Left lung (tissue), 10 donors: ENCODE data around the gene CLASP1. TPM values are rescaled to one million over a fixed set of nuclear protein-coding genes. Genes with fewer than 3 reads are reported as not detected.

Source experiments
- ATAC-seq: fragments of 200-7000 bp; cut with Tn5 transposase; one replicate; pipeline ENCODE4 v1.9.1; 2020; ENCODE audit warnings: moderate library complexity
- DNase-seq, 4 donors: peaks; one replicate each; pipeline ENCODE4 v3.0.0-alpha.2; 2013 to 2020
- H3K27ac ChIP-seq, 2 donors: fragments of 200-600 bp; sonication (generic) in 1 of 2; one replicate each; pipeline versions ENCODE4 v1.5.0 to v1.8.0; 2020 to 2021
- H3K27me3 ChIP-seq, 2 donors: fragments of 200-600 bp; sonication (generic) in 1 of 2; one replicate each; pipeline versions ENCODE4 v1.5.0 to v1.8.0; 2020 to 2021
- H3K36me3 ChIP-seq, 2 donors: fragments of 200-600 bp; sonication (generic) in 1 of 2; one replicate each; pipeline versions ENCODE4 v1.5.0 to v1.8.0; 2020 to 2021
- H3K4me1 ChIP-seq, 2 donors: fragments of 200-600 bp; one replicate each; pipeline ENCODE4 v1.8.0; 2021
- H3K4me3 ChIP-seq, 2 donors: fragments of 200-600 bp; sonication (generic) in 1 of 2; one replicate each; pipeline versions ENCODE4 v1.5.0 to v1.8.0; 2020 to 2021; ENCODE audit warnings: mild to moderate bottlenecking in 1 of 2
- H3K9me3 ChIP-seq, 2 donors: fragments of 200-600 bp; sonication (generic) in 1 of 2; one replicate each; pipeline versions ENCODE4 v1.5.0 to v1.8.0; 2020 to 2021
- intact Hi-C, 2 donors: fragments of 100-400 bp; cut with DNase I; formaldehyde crosslinking; loops; one replicate each; pipeline versions ENCODE4 v1.11.2 to v1.14.2; 2022
- polyA plus RNA-seq, 6 donors: library from polyadenylated mRNA; unstranded; fragments of 120-200 nt; gene quantifications; one replicate each; pipeline ENCODE4 v1.2.1, GENCODE V29; 2013; ENCODE audit not compliant: insufficient read length in 6 of 6
- total RNA-seq, 2 donors: library from RNA; stranded (reverse); fragmentation: NEBNext Ultra II Directional; extraction: Animal tissue kit (Norgen Biotek cat#: 25700); gene quantifications; one replicate each; pipeline ENCODE4 v1.2.1, GENCODE V29; 2021
- TF ChIP-seq, protein P1 (sequence below), 2 donors: fragments of 200-600 bp; sonication (generic) in 1 of 2; IDR thresholded peaks; one replicate each; pipeline versions ENCODE4 v1.5.0 to v1.8.0; 2021; ENCODE audit warnings: antibody characterized with exemption in 2 of 2
- donor health status: DM: no; HTN: yes; CAD: no.
- donor health status: DM: no; HTN: no; CAD: no.

CLASP1 gene
- total and polyA plus RNA-seq, 8 donors: 42.9 to 52.1 (median 48.7) TPM

DNA sequence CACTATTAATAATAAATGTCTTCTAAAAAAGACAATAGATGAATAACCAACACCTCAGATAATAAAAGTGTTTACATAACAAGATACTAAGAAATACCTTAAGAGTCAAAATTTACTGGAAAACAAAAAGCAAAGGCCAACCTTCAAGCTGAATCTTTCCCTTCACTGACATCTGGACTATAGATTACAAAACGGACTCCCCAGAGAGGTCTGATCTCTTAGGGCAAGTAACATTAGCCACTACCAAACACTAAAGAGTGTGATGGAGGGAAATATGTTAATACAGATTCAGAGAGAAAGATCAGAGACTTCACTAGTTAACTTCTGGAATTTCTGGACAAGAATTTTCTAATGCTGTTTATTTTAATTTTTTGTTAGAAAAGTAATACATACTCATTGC lies 13.9 kb downstream of the CLASP1 start:
- Histone ChIP-seq H3K27me3 (no peaks in the 10 kb centered on the region), H3K4me3 (no peak overlapping the region), H3K9me3 (no peaks in the 10 kb centered on the region), H3K27ac (no peak overlapping the region), H3K4me1 (peaks cover 0 to 24% of the 10 kb centered on the region in 2 donors), H3K36me3 (no peaks in the 10 kb centered on the region)
- ATAC-seq: no peak
- DNase-seq: no peak
- TF ChIP-seq, protein P1, sequence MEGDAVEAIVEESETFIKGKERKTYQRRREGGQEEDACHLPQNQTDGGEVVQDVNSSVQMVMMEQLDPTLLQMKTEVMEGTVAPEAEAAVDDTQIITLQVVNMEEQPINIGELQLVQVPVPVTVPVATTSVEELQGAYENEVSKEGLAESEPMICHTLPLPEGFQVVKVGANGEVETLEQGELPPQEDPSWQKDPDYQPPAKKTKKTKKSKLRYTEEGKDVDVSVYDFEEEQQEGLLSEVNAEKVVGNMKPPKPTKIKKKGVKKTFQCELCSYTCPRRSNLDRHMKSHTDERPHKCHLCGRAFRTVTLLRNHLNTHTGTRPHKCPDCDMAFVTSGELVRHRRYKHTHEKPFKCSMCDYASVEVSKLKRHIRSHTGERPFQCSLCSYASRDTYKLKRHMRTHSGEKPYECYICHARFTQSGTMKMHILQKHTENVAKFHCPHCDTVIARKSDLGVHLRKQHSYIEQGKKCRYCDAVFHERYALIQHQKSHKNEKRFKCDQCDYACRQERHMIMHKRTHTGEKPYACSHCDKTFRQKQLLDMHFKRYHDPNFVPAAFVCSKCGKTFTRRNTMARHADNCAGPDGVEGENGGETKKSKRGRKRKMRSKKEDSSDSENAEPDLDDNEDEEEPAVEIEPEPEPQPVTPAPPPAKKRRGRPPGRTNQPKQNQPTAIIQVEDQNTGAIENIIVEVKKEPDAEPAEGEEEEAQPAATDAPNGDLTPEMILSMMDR (IDR thresholded peaks at IDR 0.05): no peak
- intact Hi-C loops: no loop called here

DNA sequence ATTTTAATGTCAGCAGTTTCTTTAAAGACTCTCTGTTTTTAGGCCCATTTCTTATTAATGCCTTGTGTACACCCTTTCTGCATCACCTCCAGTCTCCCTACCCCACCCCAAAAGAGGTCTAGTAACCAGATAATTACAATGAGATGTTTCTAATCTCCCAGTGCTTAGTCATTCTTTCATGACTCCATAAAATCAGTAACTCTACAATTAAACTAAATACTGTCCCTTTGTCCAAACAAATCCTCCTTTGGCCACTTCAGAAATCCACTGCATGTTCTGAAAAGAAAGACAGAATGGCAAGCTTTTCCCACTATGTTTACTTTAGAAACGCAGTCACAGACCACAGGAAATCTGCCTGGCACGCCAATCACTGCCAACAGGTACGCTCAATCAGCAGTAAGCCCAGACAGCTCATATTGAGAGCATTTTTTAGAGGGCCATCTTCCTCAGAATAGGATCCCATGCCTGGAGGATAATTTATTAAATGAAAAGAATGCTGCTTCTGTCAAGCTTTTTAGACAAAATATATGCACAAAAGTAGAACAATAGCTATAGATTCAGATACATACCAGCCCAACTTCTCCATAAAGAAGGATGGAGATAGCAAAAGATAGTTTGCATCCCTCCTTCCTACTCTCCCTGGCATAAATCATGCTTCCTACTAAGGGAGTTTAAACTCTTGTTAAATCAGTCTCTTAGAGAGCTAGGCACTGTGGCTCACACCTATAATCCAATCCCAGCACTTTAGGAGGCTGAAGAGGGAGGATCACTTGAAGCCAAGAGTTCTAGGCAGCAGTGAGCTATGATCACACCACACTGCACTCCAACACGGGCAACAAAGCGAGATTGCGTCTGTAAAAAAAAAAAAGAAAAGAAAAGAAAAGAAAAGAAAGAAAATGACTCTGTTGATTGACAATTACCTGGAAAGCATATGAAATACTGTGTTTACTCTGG lies 14.6 kb downstream of the CLASP1 start:
- Histone ChIP-seq H3K36me3 (no peaks in the 10 kb centered on the region), H3K27ac (peak overlapping the region in 1 of 2 donors; percentile 34), H3K27me3 (no peaks in the 10 kb centered on the region), H3K4me1 (peaks cover 0 to 24% of the 10 kb centered on the region in 2 donors), H3K4me3 (no peak overlapping the region), H3K9me3 (no peaks in the 10 kb centered on the region)
- ATAC-seq (peak; percentile 33), DNase-seq (no peak)
- TF ChIP-seq, protein P1 (IDR thresholded peaks at IDR 0.05): no peak
- intact Hi-C loops: no loop called here

DNA sequence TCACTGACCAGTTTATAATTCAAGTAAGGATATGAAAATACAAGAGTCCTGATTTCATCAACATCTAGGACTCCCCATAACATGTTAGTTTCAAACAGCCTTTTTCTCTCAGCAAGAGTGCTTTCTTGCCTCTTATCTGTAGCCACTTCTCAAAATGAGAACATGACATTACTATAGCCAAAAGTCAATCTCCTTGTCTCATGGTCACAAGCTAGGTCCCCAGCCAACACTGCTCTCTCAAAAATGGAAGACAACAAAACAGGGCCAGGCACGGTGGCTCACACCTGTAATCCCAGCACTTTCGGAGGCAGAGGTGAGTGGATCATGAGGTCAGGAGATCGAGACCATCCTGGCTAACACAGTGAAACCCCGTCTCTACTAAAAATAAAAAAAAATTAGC lies 15.8 kb downstream of the CLASP1 start:
- intact Hi-C loops: no loop called here
- no peak overlapping the region for H3K27ac ChIP-seq
- H3K4me3 ChIP-seq: no peak overlapping the region
- DNase-seq: no peak
- no peaks in the 10 kb centered on the region for H3K9me3 ChIP-seq
- no peaks in the 10 kb centered on the region for H3K27me3 ChIP-seq
- no peaks in the 10 kb centered on the region for H3K36me3 ChIP-seq
- H3K4me1 ChIP-seq: peaks cover 0 to 24% of the 10 kb centered on the region in 2 donors
- ATAC-seq: no peak
- TF ChIP-seq, protein P1 (IDR thresholded peaks at IDR 0.05): no peak

DNA sequence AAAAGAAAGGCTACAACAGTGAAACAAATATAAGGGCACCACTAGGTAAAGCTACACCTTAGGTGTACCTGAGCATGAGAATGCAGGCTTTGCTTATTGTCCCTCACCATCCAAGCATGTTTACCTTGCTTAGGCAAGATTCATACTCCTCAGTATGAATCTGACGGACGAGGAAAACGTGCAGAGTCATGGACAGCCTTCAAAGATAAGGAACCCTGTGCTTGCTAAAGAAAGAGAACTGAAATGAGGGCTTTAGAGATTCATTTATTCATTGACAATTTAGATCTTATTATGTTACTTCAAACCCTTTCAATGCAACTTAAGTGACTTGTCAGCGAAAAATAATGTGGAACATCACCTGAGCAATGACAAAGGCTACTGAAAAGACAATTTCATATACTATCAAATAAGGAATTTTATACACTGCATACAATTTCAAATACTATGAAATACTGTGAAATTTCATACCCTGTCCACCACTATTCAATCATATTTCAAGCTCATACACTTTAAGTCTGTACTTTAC lies 21.7 kb downstream of the CLASP1 start:
- H3K27me3 ChIP-seq: no peaks in the 10 kb centered on the region
- H3K4me3 ChIP-seq: no peak overlapping the region
- H3K36me3 ChIP-seq: no peaks in the 10 kb centered on the region
- peak overlapping the region; percentile 57 to 73 for H3K27ac ChIP-seq
- TF ChIP-seq, protein P1 (IDR thresholded peaks at IDR 0.05): no peak
- intact Hi-C loops: no loop called here
- ATAC-seq: peak; percentile 85
- no peaks in the 10 kb centered on the region for H3K9me3 ChIP-seq
- peaks cover 8 to 27% of the 10 kb centered on the region in 2 donors for H3K4me1 ChIP-seq
- no peak for DNase-seq
